Stimulated activated CD4-positive, alpha-beta T cell treated with anti-CD3 and anti-CD28 coated beads, TNF-alpha, amount 100 ng/mL, for 48 hours (primary cell): ENCODE results near the gene ZC3H8.

Source experiments
- DNase-seq, 3 donors: peaks; one replicate each; pipeline ENCODE4 v3.0.0-alpha.2; 2020; ENCODE audit warnings: low read depth in 3 of 3

ZC3H8 gene

GRCh38 chr2:112164876-112165275 is 90.0 kb downstream of the ZC3H8 start:
- no peak for DNase-seq

GRCh38 chr2:112163541-112163981 is 91.3 kb downstream of the ZC3H8 start:
- no peak for DNase-seq

DNA sequence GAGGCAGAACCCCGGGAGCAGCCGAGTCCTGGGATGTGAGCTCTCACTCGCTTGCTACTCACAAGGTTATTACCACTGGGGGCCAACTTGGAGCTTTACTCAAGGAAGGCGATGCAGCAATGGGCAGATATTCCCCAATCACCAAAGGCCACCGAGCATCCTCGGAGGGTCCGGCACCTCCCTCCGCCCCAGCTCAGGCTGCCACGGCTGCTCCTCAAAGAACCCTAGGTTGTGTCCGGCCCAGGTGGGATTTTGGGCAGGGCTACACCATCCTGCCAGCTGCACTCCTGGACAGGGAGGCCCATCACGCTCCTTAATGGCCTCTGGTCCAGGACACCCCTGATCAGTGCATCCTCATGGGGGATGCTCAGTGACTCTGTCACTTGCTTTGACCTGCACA is 91.9 kb downstream of the ZC3H8 start:
- no peak for DNase-seq

GRCh38 chr2:112162341-112162740 is 92.5 kb downstream of the ZC3H8 start:
- DNase-seq, result no peak
